Fibroblast of mammary gland (primary cell): ENCODE measurements around the gene MYL10.

Experiments used
- DNase-seq: peaks from one replicate; pipeline ENCODE4 v3.0.0-alpha.2; 2010; ENCODE audit warnings: low read depth
- H3K4me3 ChIP-seq: 2 replicates; pipeline ENCODE4 v1.5.1; 2011; ENCODE audit warnings: low read depth, mild to moderate bottlenecking, low read length, moderate library complexity; ENCODE audit not compliant: control insufficient read depth
- CTCF ChIP-seq: conservative IDR thresholded peaks from 2 replicates; pipeline ENCODE4 v1.5.1; 2011; ENCODE audit warnings: low read depth, low read length, inconsistent platforms; ENCODE audit not compliant: control insufficient read depth, insufficient read depth

Gene MYL10

GRCh38 chr7:101564778-101565211 lies 64.3 kb downstream of the MYL10 start:
- H3K4me3 ChIP-seq = no peak overlapping the region
- no peak for TF ChIP-seq CTCF
- no peak for DNase-seq

GRCh38 chr7:101563943-101564777 lies 64.9 kb downstream of the MYL10 start:
- TF ChIP-seq CTCF = no peak
- H3K4me3 ChIP-seq = no peak overlapping the region
- no peak for DNase-seq
